K562 (cell line): ENCODE measurements around the gene MOB1A. TPM values are rescaled to one million over a fixed set of nuclear protein-coding genes. Genes with fewer than 3 reads are reported as not detected.

ENCODE experiments used
- ATAC-seq: fragments of 200-7000 bp; cut with Tn5 transposase; 3 replicates; pipeline ENCODE4 v1.9.1; 2020; ENCODE audit warnings: moderate library complexity
- Bru-seq: library from RNA; stranded (reverse); fragments of 400-500 nt; gene quantifications from one replicate; lab custom pipeline; 2021; lab: Mats Ljungman, UMichigan
- BruChase-seq, 2 experiments: library from RNA; stranded (reverse); fragments of 400-500 nt; gene quantifications; one replicate each; lab custom pipeline; 2021; lab: Mats Ljungman, UMichigan
- BruUV-seq: library from RNA; stranded (reverse); fragments of 400-500 nt; replicated peaks from 2 replicates; lab custom pipeline; 2021; lab: Mats Ljungman, UMichigan
- CTCF ChIA-PET: fragments of 300-600 bp; formaldehyde crosslinking; extraction: SDS; loops from one replicate; lab custom pipeline; 2021; ENCODE audit warnings: low intra/inter-chr PET ratio; lab: Yijun Ruan, JAX
- POLR2A ChIA-PET: fragments of 300-600, 350-650 bp; sonication (Branson Sonifier 250); formaldehyde crosslinking; extraction: SDS; loops from one replicate; lab custom pipeline; 2021; ENCODE audit warnings: antibody characterized with exemption, inconsistent platforms; lab: Yijun Ruan, JAX
- DNase-seq, 4 experiments: peaks; one replicate each; pipeline versions ENCODE4 v3.0.0 to v3.0.0-alpha.2; 2011 to 2018; ENCODE audit warnings: low spot score in 3 of 4, mixed read lengths in 3 of 4; ENCODE audit errors: extremely low read depth in 1 of 4
- FAIRE-seq: peaks from 2 replicates; lab custom pipeline; 2011; peaks lifted over from hg19 to GRCh38; lab: Jason Lieb, UNC
- H2AFZ ChIP-seq: 2 replicates; pipeline ENCODE4 v1.6.0; 2011; ENCODE audit warnings: low read depth, low read length, control low read depth, inconsistent platforms
- H3K27ac ChIP-seq: fragments of 200-600 bp; 3 replicates; pipeline ENCODE4 v1.8.0; 2011; ENCODE audit warnings: low read depth, mild to moderate bottlenecking, control low read depth, inconsistent platforms, low read length, moderate library complexity, mixed read lengths; ENCODE audit errors: extremely low read depth
- H3K27me3 ChIP-seq, 2 experiments: fragments of 300-600 bp in 1 of 2; 2 replicates in 1 of 2; 3 replicates in 1 of 2; pipeline versions ENCODE4 v1.6.0 to v1.8.0; 2011; ENCODE audit warnings: inconsistent platforms in 2 of 2, low read length in 2 of 2, mild to moderate bottlenecking in 1 of 2, mixed read lengths in 1 of 2, moderate library complexity in 1 of 2; ENCODE audit not compliant: control insufficient read depth in 2 of 2, insufficient read depth in 2 of 2
- H3K36me3 ChIP-seq: fragments of 300-600 bp; 3 replicates; pipeline ENCODE4 v1.8.0; 2011; ENCODE audit warnings: mild to moderate bottlenecking, low read length, inconsistent platforms; ENCODE audit not compliant: control insufficient read depth, insufficient read depth
- H3K4me1 ChIP-seq, 2 experiments: fragments of 200-600 bp in 1 of 2; replicated peaks in 1 of 2; 2 replicates in 1 of 2; 3 replicates in 1 of 2; pipeline versions ENCODE4 v1.5.1 to v1.8.0; 2011; ENCODE audit warnings: inconsistent platforms in 2 of 2, low read length in 2 of 2, mild to moderate bottlenecking in 1 of 2, mixed read lengths in 1 of 2, moderate library complexity in 1 of 2; ENCODE audit not compliant: control insufficient read depth in 2 of 2, insufficient read depth in 2 of 2
- H3K4me2 ChIP-seq: 2 replicates; pipeline ENCODE4 v1.6.1; 2011; ENCODE audit warnings: low read length, control low read depth, inconsistent platforms, mixed read lengths; ENCODE audit not compliant: insufficient read depth
- H3K4me3 ChIP-seq: fragments of 200-600 bp; sonication (generic), shearing (Covaris generic); 2 replicates; pipeline ENCODE4 v1.5.1; 2016; ENCODE audit warnings: control low read depth, inconsistent platforms
- H3K79me2 ChIP-seq: fragments of 200-600 bp; 3 replicates; pipeline ENCODE4 v1.8.0; 2011; ENCODE audit warnings: low read length, inconsistent platforms; ENCODE audit not compliant: control insufficient read depth, insufficient read depth
- H3K9ac ChIP-seq, 2 experiments: 2 replicates each; pipeline versions ENCODE4 v1.6.0 to v1.6.1; 2011; ENCODE audit warnings: low read depth in 2 of 2, low read length in 2 of 2, control low read depth in 1 of 2, inconsistent platforms in 1 of 2, mild to moderate bottlenecking in 1 of 2, mixed read lengths in 1 of 2; ENCODE audit not compliant: insufficient read depth in 1 of 2
- H3K9me1 ChIP-seq: one replicate; pipeline ENCODE4 v1.6.0; 2011; ENCODE audit warnings: inconsistent platforms, mild to moderate bottlenecking, low read length, moderate library complexity; ENCODE audit not compliant: control insufficient read depth, insufficient read depth
- H3K9me3 ChIP-seq: replicated peaks from 2 replicates; pipeline ENCODE4 v1.5.1; 2011; ENCODE audit warnings: low read depth, low read length, inconsistent platforms; ENCODE audit not compliant: control insufficient read depth, insufficient read depth
- H4K20me1 ChIP-seq: replicated peaks from 2 replicates; pipeline ENCODE4 v1.6.1; 2011; ENCODE audit warnings: low read length, inconsistent platforms, mixed read lengths; ENCODE audit not compliant: control insufficient read depth, insufficient read depth
- CHAMP1 ChIP-seq: fragments of 450-650 bp; IDR thresholded peaks from 2 replicates; pipeline ENCODE4 v1.6.1; 2016; ENCODE audit warnings: mild to moderate bottlenecking
- HCFC1 ChIP-seq: IDR thresholded peaks from 2 replicates; pipeline ENCODE4 v1.6.1; 2012; ENCODE audit warnings: low read depth, low read length, improper control_type of control experiment
- WHSC1 ChIP-seq: IDR thresholded peaks from one replicate; pipeline ENCODE4 v1.6.1; 2012; ENCODE audit warnings: low read length, control low read depth, inconsistent platforms
- WGBS: fragments of 100-300 bp; shearing (Covaris generic); methylation state at CpG from one replicate; pipeline ENCODE4 v1.1.6; 2016; ENCODE audit warnings: low coverage, mixed read lengths; ENCODE audit not compliant: insufficient coverage; ENCODE audit errors: missing lambda C conversion rate; 5-methylcytosine and 5-hydroxymethylcytosine counted together
- in situ Hi-C: fragments of 300-500 bp; cut with MboI; formaldehyde crosslinking; loops from 4 replicates; pipeline ENCODE4 v1.15.0; 2018; ENCODE audit warnings: inconsistent platforms, mixed read lengths
- intact Hi-C: fragments of 100-400 bp; cut with micrococcal nuclease; formaldehyde crosslinking; loops from 2 replicates; pipeline ENCODE4 v1.14.2; 2022
- long read RNA-seq, 3 experiments: library from polyadenylated mRNA in 2 of 3; library from RNA in 1 of 3; unstranded in 2 of 3; stranded (forward) in 1 of 3; transcript quantifications; one replicate each; pipeline ENCODE4 v2.0.0, GENCODE V29; 2019 to 2022
- polyA minus RNA-seq, 3 experiments: library from RNA; depleted of rRNA, polyadenylated mRNA; stranded (reverse); fragments of >200 nt; gene quantifications; 2 replicates each; pipeline ENCODE4 v1.2.3, GENCODE V29; 2011
- polyA plus RNA-seq, 8 experiments: library from polyadenylated mRNA; depleted of rRNA in 4 of 8; stranded (reverse) in 5 of 8; unstranded in 3 of 8; fragments of >200 nt; fragmentation: Nextera tagmentation in 2 of 8; fragmentation: Illumina TruSeq in 1 of 8; extraction: Ambion mirVana in 2 of 8; extraction: Trizol in 1 of 8; gene quantifications; 2 replicates each; pipeline versions ENCODE4 v1.2.1 to v1.2.3, GENCODE V29; 2011 to 2014; ENCODE audit warnings: inconsistent platforms in 1 of 8, missing spikeins in 1 of 8
- total RNA-seq, 7 experiments: library from RNA; depleted of rRNA in 6 of 7; stranded (reverse); fragments of >200 nt in 6 of 7; fragmentation: Illumina TruSeq in 2 of 7; extraction: Trizol in 2 of 7; gene quantifications; 2 replicates each; pipeline versions ENCODE4 v1.2.1 to v1.2.3, GENCODE V29; 2011 to 2021; ENCODE audit warnings: low replicate concordance in 1 of 7
- TF ChIP-seq, protein P1 (sequence below), 3 experiments: fragments of 200-800 bp in 1 of 3; fragments of 250-450 bp in 1 of 3; fragments of 450-650 bp in 1 of 3; sonication (Bioruptor Pico) in 1 of 3; sonication (Bioruptor generic) in 1 of 3; formaldehyde crosslinking in 1 of 3; IDR thresholded peaks; 2 replicates each; pipeline versions ENCODE4 v1.6.1 to v1.8.0; 2016 to 2022; ENCODE audit warnings: mild to moderate bottlenecking in 2 of 3, missing genetic modification characterization in 2 of 3, missing compliant biosample characterization in 1 of 3, moderate library complexity in 1 of 3
- TF ChIP-seq, protein P2 (sequence below): fragments of 450-650 bp; IDR thresholded peaks from one replicate; pipeline ENCODE4 v1.6.1; 2018; ENCODE audit warnings: mild to moderate bottlenecking, moderate library complexity; ENCODE audit not compliant: partially characterized antibody

Gene MOB1A
- total RNA-seq (2011; cell fraction: chromatin; rRNA removed; ENCODE audit: low replicate concordance) = 29.1 and 59.2 TPM in 2 replicates
- total RNA-seq (2011; cell fraction: nucleolus; rRNA removed) = 17.2 and 18.4 TPM in 2 replicates
- 56.6 and 101 TPM in 2 replicates for total RNA-seq (2011; cell fraction: nucleoplasm; rRNA removed)
- total RNA-seq (2014; rRNA removed) = 53.5 and 60.5 TPM in 2 replicates
- 93.3 and 96.5 TPM in 2 replicates for total RNA-seq (2014; rRNA removed; fragmentation: Illumina TruSeq; extraction: Trizol)
- total RNA-seq (2015; rRNA removed; fragmentation: Illumina TruSeq; extraction: Trizol) = 84.6 and 97.7 TPM in 2 replicates
- total RNA-seq (2021) = 99.2 and 100 TPM in 2 replicates
- polyA plus RNA-seq (2011; rRNA removed) = 50.4 and 93.1 TPM in 2 replicates
- 17.5 and 28.8 TPM in 2 replicates for polyA plus RNA-seq (2011; cell fraction: cytosol; rRNA removed)
- 14.6 and 15.4 TPM in 2 replicates for polyA plus RNA-seq (2011; cell fraction: nucleus; rRNA removed)
- 39.7 and 47.2 TPM in 2 replicates for polyA plus RNA-seq (2012)
- polyA plus RNA-seq (2014; fragmentation: Illumina TruSeq; extraction: Trizol) = 52.6 and 60.2 TPM in 2 replicates
- 10 to 100 TPM; 24.8 to 27.0 TPM for polyA plus RNA-seq (2014; fragmentation: Nextera tagmentation; extraction: Ambion mirVana)
- 46.7 and 57.3 TPM in 2 replicates for polyA plus RNA-seq (2014; rRNA removed)
- polyA minus RNA-seq (2011; rRNA and poly(A)+ RNA removed) = 85.7 and 103 TPM in 2 replicates
- 15.6 and 30.0 TPM in 2 replicates for polyA minus RNA-seq (2011; cell fraction: cytosol; rRNA and poly(A)+ RNA removed)
- polyA minus RNA-seq (2011; cell fraction: nucleus; rRNA and poly(A)+ RNA removed) = 10.2 and 12.0 TPM in 2 replicates
- percentile 91 among the genes with signal in this experiment for Bru-seq, nascent RNA
- percentile 96 among the genes with signal in this experiment for BruChase-seq, experiment 1, labeled RNA remaining after a 2-hour chase
- percentile 96 among the genes with signal in this experiment for BruChase-seq, experiment 2, labeled RNA remaining after a 6-hour chase
- long read RNA-seq, experiment 1, full-length matches to known transcripts = 87 of 202 reads
- long read RNA-seq, experiment 1, partial matches to known transcripts = 28 of 202 reads
- long read RNA-seq, experiment 1, other reads (novel, unspliced or antisense) = 87 of 202 reads
- long read RNA-seq, experiment 2, full-length matches to known transcripts = 20 of 77 reads
- long read RNA-seq, experiment 2, partial matches to known transcripts = 2 of 77 reads
- long read RNA-seq, experiment 2, other reads (novel, unspliced or antisense) = 55 of 77 reads
- long read RNA-seq, experiment 3, full-length matches to known transcripts = 47 of 56 reads
- long read RNA-seq, experiment 3, partial matches to known transcripts = 1 of 56 reads
- long read RNA-seq, experiment 3, other reads (novel, unspliced or antisense) = 8 of 56 reads

GRCh38 chr2:74178211-74179062 lies at the start of gene MOB1A:
TSS of gene MOB1A (minus strand) at chr2:74178879. CDS start at chr2:74178674, 205 bp downstream.
- under 1% methylated on average over 62 of the region's 84 CpGs for WGBS
- POLR2A ChIA-PET = interaction anchor here (0.6 to 6.5 kb wide), 21 partner anchors 10 to 442 kb away, joined by 3 to 98 read pairs (median 5); partner anchors contain the start of genes BOLA3, DUSP11, MTHFD2 and TPRKB
- Histone ChIP-seq H3K4me1 (peaks cover 14 to 19% of the 10 kb centered on the region in 2 experiments), H3K9me3 (no peaks in the 10 kb centered on the region), H3K9me1 (no peaks in the 10 kb centered on the region), H3K4me2 (peak within 1 kb of the TSS; percentile 86), H3K27me3 (no peaks in the 10 kb centered on the region), H2AFZ (peak within 1 kb of the TSS; percentile 60), H4K20me1 (no peaks in the 10 kb centered on the region; the same call in 1 of the 2 replicates), H3K36me3 (peaks cover 17% of the 10 kb centered on the region; the same call in 2 of the 3 replicates), H3K79me2 (peaks cover 51% of the 10 kb centered on the region), H3K4me3 (peak within 1 kb of the TSS; percentile 81), H3K27ac (peak within 1 kb of the TSS; percentile 83), H3K9ac (peak within 1 kb of the TSS; percentile 79 to 95)
- BruUV-seq = no TSS peak
- FAIRE-seq (peak; percentile 98), ATAC-seq (peak; percentile 93), DNase-seq (peak; percentile 96 to 99 (median 98))
- CTCF ChIA-PET = interaction anchor here (0.7 kb wide), 1 partner anchor 336 kb away, joined by 3 read pairs; no protein-coding TSS in a partner anchor
- in situ Hi-C loops = no loop called here
- intact Hi-C loops = no loop called here
- TF ChIP-seq, protein P1, sequence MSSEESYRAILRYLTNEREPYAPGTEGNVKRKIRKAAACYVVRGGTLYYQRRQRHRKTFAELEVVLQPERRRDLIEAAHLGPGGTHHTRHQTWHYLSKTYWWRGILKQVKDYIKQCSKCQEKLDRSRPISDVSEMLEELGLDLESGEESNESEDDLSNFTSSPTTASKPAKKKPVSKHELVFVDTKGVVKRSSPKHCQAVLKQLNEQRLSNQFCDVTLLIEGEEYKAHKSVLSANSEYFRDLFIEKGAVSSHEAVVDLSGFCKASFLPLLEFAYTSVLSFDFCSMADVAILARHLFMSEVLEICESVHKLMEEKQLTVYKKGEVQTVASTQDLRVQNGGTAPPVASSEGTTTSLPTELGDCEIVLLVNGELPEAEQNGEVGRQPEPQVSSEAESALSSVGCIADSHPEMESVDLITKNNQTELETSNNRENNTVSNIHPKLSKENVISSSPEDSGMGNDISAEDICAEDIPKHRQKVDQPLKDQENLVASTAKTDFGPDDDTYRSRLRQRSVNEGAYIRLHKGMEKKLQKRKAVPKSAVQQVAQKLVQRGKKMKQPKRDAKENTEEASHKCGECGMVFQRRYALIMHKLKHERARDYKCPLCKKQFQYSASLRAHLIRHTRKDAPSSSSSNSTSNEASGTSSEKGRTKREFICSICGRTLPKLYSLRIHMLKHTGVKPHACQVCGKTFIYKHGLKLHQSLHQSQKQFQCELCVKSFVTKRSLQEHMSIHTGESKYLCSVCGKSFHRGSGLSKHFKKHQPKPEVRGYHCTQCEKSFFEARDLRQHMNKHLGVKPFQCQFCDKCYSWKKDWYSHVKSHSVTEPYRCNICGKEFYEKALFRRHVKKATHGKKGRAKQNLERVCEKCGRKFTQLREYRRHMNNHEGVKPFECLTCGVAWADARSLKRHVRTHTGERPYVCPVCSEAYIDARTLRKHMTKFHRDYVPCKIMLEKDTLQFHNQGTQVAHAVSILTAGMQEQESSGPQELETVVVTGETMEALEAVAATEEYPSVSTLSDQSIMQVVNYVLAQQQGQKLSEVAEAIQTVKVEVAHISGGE (CRISPR knock-in tag; IDR thresholded peaks at IDR 0.05) = peak in 1 of 3 experiments; percentile 45; a peak in 2 of 6 replicates
- TF ChIP-seq CHAMP1 = no peak
- TF ChIP-seq WHSC1 = no peak
- peak; percentile 27; the same call in 1 of the 2 replicates for TF ChIP-seq HCFC1
- TF ChIP-seq, protein P2, sequence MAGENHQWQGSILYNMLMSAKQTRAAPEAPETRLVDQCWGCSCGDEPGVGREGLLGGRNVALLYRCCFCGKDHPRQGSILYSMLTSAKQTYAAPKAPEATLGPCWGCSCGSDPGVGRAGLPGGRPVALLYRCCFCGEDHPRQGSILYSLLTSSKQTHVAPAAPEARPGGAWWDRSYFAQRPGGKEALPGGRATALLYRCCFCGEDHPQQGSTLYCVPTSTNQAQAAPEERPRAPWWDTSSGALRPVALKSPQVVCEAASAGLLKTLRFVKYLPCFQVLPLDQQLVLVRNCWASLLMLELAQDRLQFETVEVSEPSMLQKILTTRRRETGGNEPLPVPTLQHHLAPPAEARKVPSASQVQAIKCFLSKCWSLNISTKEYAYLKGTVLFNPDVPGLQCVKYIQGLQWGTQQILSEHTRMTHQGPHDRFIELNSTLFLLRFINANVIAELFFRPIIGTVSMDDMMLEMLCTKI = no peak
